ENCODE measurements around the gene CBX3.
"Not testable (repeated sequence)": the region's sequence is repeated elsewhere in the genome, so short reads cannot be mapped to it uniquely, and the experiment has no call there.

Gene CBX3

GRCh38 chr7:26188957-26189541, 12.5 kb upstream of the CBX3 start:
- DNase-seq = no peak

GRCh38 chr7:26189697-26190096, 11.8 kb upstream of the CBX3 start:
- no peak for DNase-seq

GRCh38 chr7:26190417-26190869, 11.1 kb upstream of the CBX3 start:
- DNase-seq = no peak

- no peak for DNase-seq
Measured at GRCh38 chr7:26191233-26191973, 10.1 kb upstream of the CBX3 start.

GRCh38 chr7:26191974-26192479, 9.5 kb upstream of the CBX3 start:
- no peak for DNase-seq

GRCh38 chr7:26192485-26193087, 9.0 kb upstream of the CBX3 start:
- DNase-seq = peak; percentile 19

GRCh38 chr7:26193432-26194207, 7.9 kb upstream of the CBX3 start:
- DNase-seq = no peak

- DNase-seq = not testable (repeated sequence)
Measured at GRCh38 chr7:26194764-26195163, 6.8 kb upstream of the CBX3 start.

GRCh38 chr7:26195182-26195581, 6.4 kb upstream of the CBX3 start:
- DNase-seq = no peak

GRCh38 chr7:26195867-26196657, 5.5 kb upstream of the CBX3 start:
- no peak for DNase-seq

GRCh38 chr7:26197153-26198115, 4.1 kb upstream of the CBX3 start:
- DNase-seq = no peak

- peak; percentile 23 for DNase-seq
Measured at GRCh38 chr7:26198133-26198780, 3.3 kb upstream of the CBX3 start.

GRCh38 chr7:26198781-26199169, 2.8 kb upstream of the CBX3 start:
- DNase-seq = no peak

- peak; percentile 77 for DNase-seq
Measured at GRCh38 chr7:26199301-26200037, 2.1 kb upstream of the CBX3 start.

GRCh38 chr7:26200038-26200443, 1.5 kb upstream of the CBX3 start:
- DNase-seq = peak; percentile 80

GRCh38 chr7:26200444-26201246, 900 bp upstream of the CBX3 start, which contains the start of gene HNRNPA2B1:
Gene HNRNPA2B1 (minus strand): TSS chr7:26200746. CDS start chr7:26200577, 169 bp downstream.
- peak; percentile 98 for DNase-seq

- peak; percentile 76 for DNase-seq
Measured at GRCh38 chr7:26202019-26202990, 760 bp downstream of the CBX3 start.

All from CD4-positive, alpha-beta T cell treated with Interleukin-17A for 4 hours (primary cell).